Ovary (tissue), 9 donors: ENCODE data around the gene KRT17. TPM values are rescaled to one million over a fixed set of nuclear protein-coding genes. Genes with fewer than 3 reads are reported as not detected.
"Not testable (repeated sequence)": the region's sequence is repeated elsewhere in the genome, so short reads cannot be mapped to it uniquely, and the experiment has no call there.

Experiments used
- DNase-seq, 5 donors: peaks; one replicate each; pipeline ENCODE4 v3.0.0-alpha.2; 2019 to 2020
- H3K27ac ChIP-seq, 2 donors: fragments of 200-600 bp; one replicate each; pipeline versions ENCODE4 v1.5.1 to v1.8.0; 2019 to 2022
- H3K27me3 ChIP-seq: fragments of 200-600 bp; one replicate; pipeline ENCODE4 v1.8.0; 2022
- H3K36me3 ChIP-seq: fragments of 200-600 bp; sonication (generic); one replicate; pipeline ENCODE4 v1.5.1; 2019
- H3K4me1 ChIP-seq: one replicate; pipeline ENCODE4 v1.8.1; 2013; ENCODE audit warnings: mild to moderate bottlenecking, moderate library complexity; ENCODE audit not compliant: insufficient read depth
- H3K4me3 ChIP-seq: fragments of 200-600 bp; sonication (generic); one replicate; pipeline ENCODE4 v1.5.1; 2017
- H3K9me3 ChIP-seq, 2 donors: fragments of 200-600 bp in 1 of 2; sonication (generic) in 1 of 2; one replicate each; pipeline versions ENCODE4 v1.5.1 to v1.8.1; 2013 to 2019; ENCODE audit warnings: mild to moderate bottlenecking in 1 of 2, moderate library complexity in 1 of 2
- CTCF ChIP-seq, 3 donors: fragments of 450-650 bp in 2 of 3; fragments of 200-600 bp in 1 of 3; IDR thresholded peaks; one replicate each; pipeline versions ENCODE4 v1.5.1 to v1.8.0; 2016 to 2022; ENCODE audit warnings: antibody characterized with exemption in 3 of 3, mild to moderate bottlenecking in 1 of 3
- EP300 ChIP-seq: sonication (generic); formaldehyde crosslinking; IDR thresholded peaks from one replicate; pipeline ENCODE4 v1.6.1; 2017; ENCODE audit warnings: antibody characterized with exemption
- POLR2A ChIP-seq: fragments of 450-650 bp; IDR thresholded peaks from one replicate; pipeline ENCODE4 v1.6.1; 2017; ENCODE audit warnings: antibody characterized with exemption, mild to moderate bottlenecking, moderate library complexity
- WGBS, 3 donors: extraction: QIAGEN DNeasy Blood & Tissue Kit in 1 of 3; methylation state at CpG; one replicate each; pipeline versions ENCODE4 v1.1.5 to v1.1.7; 2013 to 2017; 5-methylcytosine and 5-hydroxymethylcytosine counted together
- intact Hi-C, 4 donors: fragments of 100-400 bp; cut with DNase I; formaldehyde crosslinking; loops; one replicate each; pipeline versions ENCODE4 v1.11.0 to v1.15.1; 2022 to 2023
- polyA plus RNA-seq, 2 donors: library from polyadenylated mRNA; stranded (reverse); fragments of 200-250 nt in 1 of 2; fragments of 350-450 nt in 1 of 2; fragmentation: Illumina TruSeq in 1 of 2; extraction: RNeasy Lipid Tissue Mini Kit (QIAGEN cat#74804) in 1 of 2; gene quantifications; one replicate each; pipeline ENCODE4 v1.2.3, GENCODE V29; 2013 to 2014
- total RNA-seq, 7 donors: library from RNA; depleted of rRNA in 2 of 7; stranded (reverse); fragments of >200 nt in 2 of 7; fragmentation: NEBNext Ultra II Directional in 3 of 7; extraction: Animal tissue kit (Norgen Biotek cat#: 25700) in 3 of 7; gene quantifications; one replicate each; pipeline versions ENCODE4 v1.1.0 to v1.2.4, GENCODE V29; 2016 to 2023
- donor health status: DM: no; HTN: no; CAD: no; lungs with moderate emphysema.
- donor health status: DM: no; HTN: no; CAD: no.
- donor health status: Bipolar disorder and iron deficiency.
- donor health status: DM: yes; HTN: yes; CAD: no.
- donor health status: DM: no; HTN: no; CAD: no.
- donor health status: DM: yes; HTN: yes; CAD: no.

KRT17 gene
- total and polyA plus RNA-seq, 9 donors: 0.29 to 17.8 (median 1.7) TPM; not detected in 3

- no peak for DNase-seq
- intact Hi-C loops: no loop called here
- 49 to 52% (median 50%) methylated on average over 12 to 13 of the region's 13 CpGs for WGBS, 3 donors
- no peak overlapping the region for H3K27ac ChIP-seq
- TF ChIP-seq CTCF (IDR thresholded peaks at IDR 0.05) (no peak), POLR2A (no peak), EP300 (no peak)
- no peaks in the 10 kb centered on the region for H3K36me3 ChIP-seq
- H3K4me3 ChIP-seq: no peak overlapping the region
- H3K9me3 ChIP-seq: no peaks in the 10 kb centered on the region
- peaks cover 2% of the 10 kb centered on the region for H3K4me1 ChIP-seq
- H3K27me3 ChIP-seq: no peaks in the 10 kb centered on the region
These were observed 5.9 kb downstream of the KRT17 start for GRCh38 chr17:41618341-41619035.

GRCh38 chr17:41617698-41618097 lies 6.7 kb downstream of the KRT17 start:
- DNase-seq: no peak
- Histone ChIP-seq H3K27ac (no peak overlapping the region), H3K4me1 (peaks cover 2% of the 10 kb centered on the region), H3K36me3 (no peaks in the 10 kb centered on the region), H3K4me3 (no peak overlapping the region), H3K9me3 (no peaks in the 10 kb centered on the region), H3K27me3 (no peaks in the 10 kb centered on the region)
- TF ChIP-seq CTCF (IDR thresholded peaks at IDR 0.05) (no peak), EP300 (no peak), POLR2A (no peak)
- 70 to 74% (median 70%) methylated on average over 11 of the region's 11 CpGs for WGBS, 3 donors
- intact Hi-C loops: no loop called here

- intact Hi-C loops: no loop called here
These were observed 7.2 kb downstream of the KRT17 start for GRCh38 chr17:41617136-41617535.

GRCh38 chr17:41616486-41616885 lies 7.9 kb downstream of the KRT17 start:
- H3K4me1 ChIP-seq, H3K4me3 ChIP-seq, H3K36me3 ChIP-seq, H3K27ac ChIP-seq, intact Hi-C loops, H3K27me3 ChIP-seq, DNase-seq, H3K9me3 ChIP-seq: not testable (repeated sequence)
- 84 to 87% (median 85%) methylated on average over 4 of the region's 4 CpGs for WGBS, 3 donors

More at GRCh38 chr17:41617136-41617535, 7.2 kb downstream of the KRT17 start:
- Histone ChIP-seq H3K36me3 (no peaks in the 10 kb centered on the region), H3K27ac (no peak overlapping the region), H3K27me3 (no peaks in the 10 kb centered on the region), H3K9me3 (no peaks in the 10 kb centered on the region), H3K4me3 (no peak overlapping the region), H3K4me1 (peaks cover 2% of the 10 kb centered on the region)
- DNase-seq: peak in 1 of 5 donors; percentile 17
- 83 to 88% (median 85%) methylated on average over 3 of the region's 3 CpGs for WGBS, 3 donors
- TF ChIP-seq POLR2A (no peak), EP300 (no peak), CTCF (IDR thresholded peaks at IDR 0.05) (no peak)

- no peak for TF ChIP-seq POLR2A
- TF ChIP-seq CTCF (IDR thresholded peaks at IDR 0.05): no peak
- no peak for TF ChIP-seq EP300
- Histone ChIP-seq H3K36me3 (no peaks in the 10 kb centered on the region), H3K27ac (no peak overlapping the region), H3K27me3 (no peaks in the 10 kb centered on the region), H3K4me3 (no peak overlapping the region), H3K9me3 (no peaks in the 10 kb centered on the region), H3K4me1 (no peaks in the 10 kb centered on the region)
- intact Hi-C loops: no loop called here
- 42 to 64% (median 51%) methylated on average over 7 of the region's 7 CpGs for WGBS, 3 donors
- no peak for DNase-seq
These were observed 8.9 kb downstream of the KRT17 start for GRCh38 chr17:41615454-41615853.

GRCh38 chr17:41614767-41615166 lies 9.6 kb downstream of the KRT17 start:
- DNase-seq, H3K4me1 ChIP-seq, H3K9me3 ChIP-seq, H3K36me3 ChIP-seq, intact Hi-C loops, H3K27ac ChIP-seq, H3K4me3 ChIP-seq, H3K27me3 ChIP-seq: not testable (repeated sequence)
- WGBS, 3 donors: 41 to 56% (median 53%) methylated on average over 9 of the region's 9 CpGs
